HepG2 (cell line): Measurements from ENCODE around the gene KAZN. TPM values are rescaled to one million over a fixed set of nuclear protein-coding genes. Genes with fewer than 3 reads are reported as not detected.

ENCODE experiments used
- polyA plus RNA-seq, 8 experiments: library from polyadenylated mRNA; depleted of rRNA in 3 of 8; stranded (reverse) in 7 of 8; unstranded in 1 of 8; fragments of >200 nt; fragmentation: Illumina TruSeq in 4 of 8; extraction: Trizol in 4 of 8; gene quantifications; 2 replicates each; pipeline versions ENCODE4 v1.2.1 to v1.2.3, GENCODE V29; 2011 to 2016; ENCODE audit warnings: low read depth in 4 of 8, missing spikeins in 1 of 8, mixed read lengths in 1 of 8; ENCODE audit not compliant: insufficient read depth in 1 of 8
- total RNA-seq, 5 experiments: library from RNA; depleted of rRNA; stranded (reverse); fragments of >200 nt; fragmentation: Illumina TruSeq; extraction: Trizol; gene quantifications; 2 replicates each; pipeline ENCODE4 v1.2.3, GENCODE V29; 2016; ENCODE audit warnings: low read depth in 1 of 5
- TF ChIP-seq, protein P1 (sequence below): sonication (generic); formaldehyde crosslinking; IDR thresholded peaks from 2 replicates; pipeline ENCODE4 v1.4.0; 2020; ENCODE audit warnings: mild to moderate bottlenecking, missing genetic modification reagents
- TF ChIP-seq, protein P2 (sequence below): sonication (generic); formaldehyde crosslinking; IDR thresholded peaks from 2 replicates; pipeline ENCODE4 v1.4.0; 2020; ENCODE audit warnings: missing genetic modification reagents, borderline replicate concordance
- TF ChIP-seq, protein P3 (sequence below): sonication (generic); formaldehyde crosslinking; IDR thresholded peaks from 2 replicates; pipeline ENCODE4; 2020; ENCODE audit warnings: missing genetic modification reagents, mild to moderate bottlenecking, borderline replicate concordance

Gene KAZN
- total and polyA plus RNA-seq, 2 of the 13 experiments (the other 11 are each of a cell fraction or from before 2014, with no cell fraction given), result 10.4 to 13.5 TPM

DNA sequence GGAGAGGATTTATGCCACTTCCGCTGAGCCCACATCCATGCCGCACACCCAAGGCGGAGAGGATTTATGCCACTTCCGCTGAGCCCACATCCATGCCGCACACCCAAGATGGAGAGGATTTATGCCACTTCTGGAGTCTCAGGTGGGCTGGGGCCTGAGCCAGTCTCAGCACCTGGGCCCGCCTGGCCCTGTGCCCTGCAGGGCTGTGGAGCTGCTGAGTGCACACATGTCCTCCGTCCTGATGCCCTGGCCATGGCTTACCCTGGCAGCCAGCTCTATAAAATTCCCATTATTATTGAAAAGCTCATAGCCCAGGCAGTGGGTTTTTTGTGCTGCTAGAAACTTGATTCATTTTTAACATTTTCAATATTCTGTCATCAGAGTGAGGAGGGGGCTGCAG, 465.3 kb downstream of the KAZN start (continued):
- TF ChIP-seq, protein P1, sequence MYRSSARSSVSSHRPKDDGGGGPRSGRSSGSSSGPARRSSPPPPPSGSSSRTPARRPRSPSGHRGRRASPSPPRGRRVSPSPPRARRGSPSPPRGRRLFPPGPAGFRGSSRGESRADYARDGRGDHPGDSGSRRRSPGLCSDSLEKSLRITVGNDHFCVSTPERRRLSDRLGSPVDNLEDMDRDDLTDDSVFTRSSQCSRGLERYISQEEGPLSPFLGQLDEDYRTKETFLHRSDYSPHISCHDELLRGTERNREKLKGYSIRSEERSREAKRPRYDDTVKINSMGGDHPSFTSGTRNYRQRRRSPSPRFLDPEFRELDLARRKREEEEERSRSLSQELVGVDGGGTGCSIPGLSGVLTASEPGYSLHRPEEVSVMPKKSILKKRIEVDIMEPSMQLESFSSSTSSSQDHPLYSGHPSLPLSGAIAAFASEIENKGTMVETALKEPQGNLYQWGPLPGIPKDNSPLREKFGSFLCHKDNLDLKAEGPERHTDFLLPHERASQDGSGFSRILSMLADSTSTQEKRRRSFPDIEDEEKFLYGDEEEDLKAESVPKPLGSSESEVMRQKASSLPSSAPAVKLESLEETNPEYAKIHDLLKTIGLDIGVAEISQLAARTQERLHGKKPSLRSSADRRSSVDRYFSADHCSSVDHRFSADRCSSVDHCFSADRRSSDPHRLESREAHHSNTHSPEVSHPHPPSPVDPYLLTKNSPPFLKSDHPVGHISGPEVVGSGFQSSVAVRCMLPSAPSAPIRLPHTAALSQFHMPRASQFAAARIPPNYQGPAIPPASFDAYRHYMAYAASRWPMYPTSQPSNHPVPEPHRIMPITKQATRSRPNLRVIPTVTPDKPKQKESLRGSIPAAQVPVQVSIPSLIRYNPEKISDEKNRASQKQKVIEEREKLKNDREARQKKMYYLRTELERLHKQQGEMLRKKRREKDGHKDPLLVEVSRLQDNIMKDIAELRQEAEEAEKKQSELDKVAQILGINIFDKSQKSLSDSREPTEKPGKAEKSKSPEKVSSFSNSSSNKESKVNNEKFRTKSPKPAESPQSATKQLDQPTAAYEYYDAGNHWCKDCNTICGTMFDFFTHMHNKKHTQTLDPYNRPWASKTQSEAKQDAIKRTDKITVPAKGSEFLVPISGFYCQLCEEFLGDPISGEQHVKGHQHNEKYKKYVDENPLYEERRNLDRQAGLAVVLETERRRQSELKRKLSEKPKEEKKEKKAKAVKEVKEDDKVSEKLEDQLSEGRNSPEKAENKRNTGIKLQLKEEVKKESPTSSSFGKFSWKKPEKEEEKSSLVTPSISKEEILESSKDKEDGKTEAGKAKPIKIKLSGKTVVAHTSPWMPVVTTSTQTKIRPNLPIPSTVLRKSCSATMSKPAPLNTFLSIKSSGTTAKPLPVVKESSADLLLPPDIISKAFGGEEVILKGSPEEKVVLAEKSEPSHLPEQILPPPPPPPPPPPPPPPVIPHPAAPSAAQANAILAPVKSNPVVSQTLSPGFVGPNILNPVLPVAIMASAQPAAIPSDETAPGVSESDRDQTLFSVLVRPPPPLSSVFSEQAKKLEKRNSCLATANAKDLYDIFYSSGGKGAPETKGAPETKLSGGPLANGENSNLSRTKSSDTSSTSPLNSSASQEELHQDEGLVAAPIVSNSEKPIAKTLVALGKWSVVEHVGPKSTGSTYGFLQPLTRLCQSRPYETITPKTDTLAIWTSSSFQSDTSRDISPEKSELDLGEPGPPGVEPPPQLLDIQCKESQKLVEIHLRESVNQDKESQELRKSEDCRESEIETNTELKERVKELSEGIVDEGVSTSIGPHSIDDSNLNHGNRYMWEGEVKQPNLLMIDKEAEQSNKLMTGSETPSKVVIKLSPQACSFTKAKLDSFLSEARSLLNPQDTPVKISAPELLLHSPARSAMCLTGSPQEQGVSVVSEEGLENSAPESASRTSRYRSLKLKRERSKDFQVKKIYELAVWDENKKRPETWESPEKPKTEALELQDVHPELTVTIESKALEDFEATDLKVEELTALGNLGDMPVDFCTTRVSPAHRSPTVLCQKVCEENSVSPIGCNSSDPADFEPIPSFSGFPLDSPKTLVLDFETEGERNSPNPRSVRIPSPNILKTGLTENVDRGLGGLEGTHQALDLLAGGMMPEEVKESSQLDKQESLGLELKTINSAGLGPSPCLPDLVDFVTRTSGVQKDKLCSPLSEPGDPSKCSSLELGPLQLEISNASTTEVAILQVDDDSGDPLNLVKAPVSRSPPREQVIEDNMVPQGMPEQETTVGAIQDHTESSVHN, result no peak
- TF ChIP-seq, protein P2, sequence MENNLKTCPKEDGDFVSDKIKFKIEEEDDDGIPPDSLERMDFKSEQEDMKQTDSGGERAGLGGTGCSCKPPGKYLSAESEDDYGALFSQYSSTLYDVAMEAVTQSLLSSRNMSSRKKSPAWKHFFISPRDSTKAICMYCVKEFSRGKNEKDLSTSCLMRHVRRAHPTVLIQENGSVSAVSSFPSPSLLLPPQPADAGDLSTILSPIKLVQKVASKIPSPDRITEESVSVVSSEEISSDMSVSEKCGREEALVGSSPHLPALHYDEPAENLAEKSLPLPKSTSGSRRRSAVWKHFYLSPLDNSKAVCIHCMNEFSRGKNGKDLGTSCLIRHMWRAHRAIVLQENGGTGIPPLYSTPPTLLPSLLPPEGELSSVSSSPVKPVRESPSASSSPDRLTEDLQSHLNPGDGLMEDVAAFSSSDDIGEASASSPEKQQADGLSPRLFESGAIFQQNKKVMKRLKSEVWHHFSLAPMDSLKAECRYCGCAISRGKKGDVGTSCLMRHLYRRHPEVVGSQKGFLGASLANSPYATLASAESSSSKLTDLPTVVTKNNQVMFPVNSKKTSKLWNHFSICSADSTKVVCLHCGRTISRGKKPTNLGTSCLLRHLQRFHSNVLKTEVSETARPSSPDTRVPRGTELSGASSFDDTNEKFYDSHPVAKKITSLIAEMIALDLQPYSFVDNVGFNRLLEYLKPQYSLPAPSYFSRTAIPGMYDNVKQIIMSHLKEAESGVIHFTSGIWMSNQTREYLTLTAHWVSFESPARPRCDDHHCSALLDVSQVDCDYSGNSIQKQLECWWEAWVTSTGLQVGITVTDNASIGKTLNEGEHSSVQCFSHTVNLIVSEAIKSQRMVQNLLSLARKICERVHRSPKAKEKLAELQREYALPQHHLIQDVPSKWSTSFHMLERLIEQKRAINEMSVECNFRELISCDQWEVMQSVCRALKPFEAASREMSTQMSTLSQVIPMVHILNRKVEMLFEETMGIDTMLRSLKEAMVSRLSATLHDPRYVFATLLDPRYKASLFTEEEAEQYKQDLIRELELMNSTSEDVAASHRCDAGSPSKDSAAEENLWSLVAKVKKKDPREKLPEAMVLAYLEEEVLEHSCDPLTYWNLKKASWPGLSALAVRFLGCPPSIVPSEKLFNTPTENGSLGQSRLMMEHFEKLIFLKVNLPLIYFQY (CRISPR knock-in tag), result no peak
- TF ChIP-seq, protein P3, sequence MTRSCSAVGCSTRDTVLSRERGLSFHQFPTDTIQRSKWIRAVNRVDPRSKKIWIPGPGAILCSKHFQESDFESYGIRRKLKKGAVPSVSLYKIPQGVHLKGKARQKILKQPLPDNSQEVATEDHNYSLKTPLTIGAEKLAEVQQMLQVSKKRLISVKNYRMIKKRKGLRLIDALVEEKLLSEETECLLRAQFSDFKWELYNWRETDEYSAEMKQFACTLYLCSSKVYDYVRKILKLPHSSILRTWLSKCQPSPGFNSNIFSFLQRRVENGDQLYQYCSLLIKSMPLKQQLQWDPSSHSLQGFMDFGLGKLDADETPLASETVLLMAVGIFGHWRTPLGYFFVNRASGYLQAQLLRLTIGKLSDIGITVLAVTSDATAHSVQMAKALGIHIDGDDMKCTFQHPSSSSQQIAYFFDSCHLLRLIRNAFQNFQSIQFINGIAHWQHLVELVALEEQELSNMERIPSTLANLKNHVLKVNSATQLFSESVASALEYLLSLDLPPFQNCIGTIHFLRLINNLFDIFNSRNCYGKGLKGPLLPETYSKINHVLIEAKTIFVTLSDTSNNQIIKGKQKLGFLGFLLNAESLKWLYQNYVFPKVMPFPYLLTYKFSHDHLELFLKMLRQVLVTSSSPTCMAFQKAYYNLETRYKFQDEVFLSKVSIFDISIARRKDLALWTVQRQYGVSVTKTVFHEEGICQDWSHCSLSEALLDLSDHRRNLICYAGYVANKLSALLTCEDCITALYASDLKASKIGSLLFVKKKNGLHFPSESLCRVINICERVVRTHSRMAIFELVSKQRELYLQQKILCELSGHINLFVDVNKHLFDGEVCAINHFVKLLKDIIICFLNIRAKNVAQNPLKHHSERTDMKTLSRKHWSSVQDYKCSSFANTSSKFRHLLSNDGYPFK (CRISPR knock-in tag), result no peak
